K562 (cell line): Measurements from ENCODE around the gene USF2. TPM values are rescaled to one million over a fixed set of nuclear protein-coding genes. Genes with fewer than 3 reads are reported as not detected.
A peak's percentile ranks its signal among the peaks of the same experiment; 100 is the strongest.

Experiments used
- ATAC-seq: fragments of 200-7000 bp; cut with Tn5 transposase; 3 replicates; pipeline ENCODE4 v1.9.1; 2020; ENCODE audit warnings: moderate library complexity
- BruUV-seq: library from RNA; stranded (reverse); fragments of 400-500 nt; replicated peaks from 2 replicates; lab custom pipeline; 2021; lab: Mats Ljungman, UMichigan
- CTCF ChIA-PET: fragments of 300-600 bp; formaldehyde crosslinking; extraction: SDS; loops from one replicate; lab custom pipeline; 2021; ENCODE audit warnings: low intra/inter-chr PET ratio; lab: Yijun Ruan, JAX
- POLR2A ChIA-PET: fragments of 300-600, 350-650 bp; sonication (Branson Sonifier 250); formaldehyde crosslinking; extraction: SDS; loops from one replicate; lab custom pipeline; 2021; ENCODE audit warnings: antibody characterized with exemption, inconsistent platforms; lab: Yijun Ruan, JAX
- DNase-seq, 4 experiments: peaks; one replicate each; pipeline versions ENCODE4 v3.0.0 to v3.0.0-alpha.2; 2011 to 2018; ENCODE audit warnings: low spot score in 3 of 4, mixed read lengths in 3 of 4; ENCODE audit errors: extremely low read depth in 1 of 4
- FAIRE-seq: peaks from 2 replicates; lab custom pipeline; 2011; peaks lifted over from hg19 to GRCh38; lab: Jason Lieb, UNC
- H2AFZ ChIP-seq: 2 replicates; pipeline ENCODE4 v1.6.0; 2011; ENCODE audit warnings: low read depth, low read length, control low read depth, inconsistent platforms
- H3K27ac ChIP-seq: fragments of 200-600 bp; 3 replicates; pipeline ENCODE4 v1.8.0; 2011; ENCODE audit warnings: low read depth, mild to moderate bottlenecking, control low read depth, inconsistent platforms, low read length, moderate library complexity, mixed read lengths; ENCODE audit errors: extremely low read depth
- H3K27me3 ChIP-seq, 2 experiments: fragments of 300-600 bp in 1 of 2; 2 replicates in 1 of 2; 3 replicates in 1 of 2; pipeline versions ENCODE4 v1.6.0 to v1.8.0; 2011; ENCODE audit warnings: inconsistent platforms in 2 of 2, low read length in 2 of 2, mild to moderate bottlenecking in 1 of 2, mixed read lengths in 1 of 2, moderate library complexity in 1 of 2; ENCODE audit not compliant: control insufficient read depth in 2 of 2, insufficient read depth in 2 of 2
- H3K36me3 ChIP-seq: fragments of 300-600 bp; 3 replicates; pipeline ENCODE4 v1.8.0; 2011; ENCODE audit warnings: mild to moderate bottlenecking, low read length, inconsistent platforms; ENCODE audit not compliant: control insufficient read depth, insufficient read depth
- H3K4me1 ChIP-seq, 2 experiments: fragments of 200-600 bp in 1 of 2; replicated peaks in 1 of 2; 2 replicates in 1 of 2; 3 replicates in 1 of 2; pipeline versions ENCODE4 v1.5.1 to v1.8.0; 2011; ENCODE audit warnings: inconsistent platforms in 2 of 2, low read length in 2 of 2, mild to moderate bottlenecking in 1 of 2, mixed read lengths in 1 of 2, moderate library complexity in 1 of 2; ENCODE audit not compliant: control insufficient read depth in 2 of 2, insufficient read depth in 2 of 2
- H3K4me2 ChIP-seq: 2 replicates; pipeline ENCODE4 v1.6.1; 2011; ENCODE audit warnings: low read length, control low read depth, inconsistent platforms, mixed read lengths; ENCODE audit not compliant: insufficient read depth
- H3K4me3 ChIP-seq: fragments of 200-600 bp; sonication (generic), shearing (Covaris generic); 2 replicates; pipeline ENCODE4 v1.5.1; 2016; ENCODE audit warnings: control low read depth, inconsistent platforms
- H3K79me2 ChIP-seq: fragments of 200-600 bp; 3 replicates; pipeline ENCODE4 v1.8.0; 2011; ENCODE audit warnings: low read length, inconsistent platforms; ENCODE audit not compliant: control insufficient read depth, insufficient read depth
- H3K9ac ChIP-seq, 2 experiments: 2 replicates each; pipeline versions ENCODE4 v1.6.0 to v1.6.1; 2011; ENCODE audit warnings: low read depth in 2 of 2, low read length in 2 of 2, control low read depth in 1 of 2, inconsistent platforms in 1 of 2, mild to moderate bottlenecking in 1 of 2, mixed read lengths in 1 of 2; ENCODE audit not compliant: insufficient read depth in 1 of 2
- H3K9me1 ChIP-seq: one replicate; pipeline ENCODE4 v1.6.0; 2011; ENCODE audit warnings: inconsistent platforms, mild to moderate bottlenecking, low read length, moderate library complexity; ENCODE audit not compliant: control insufficient read depth, insufficient read depth
- H3K9me3 ChIP-seq: replicated peaks from 2 replicates; pipeline ENCODE4 v1.5.1; 2011; ENCODE audit warnings: low read depth, low read length, inconsistent platforms; ENCODE audit not compliant: control insufficient read depth, insufficient read depth
- H4K20me1 ChIP-seq: replicated peaks from 2 replicates; pipeline ENCODE4 v1.6.1; 2011; ENCODE audit warnings: low read length, inconsistent platforms, mixed read lengths; ENCODE audit not compliant: control insufficient read depth, insufficient read depth
- BRF1 ChIP-seq: IDR thresholded peaks from 3 replicates; pipeline ENCODE4 v1.6.1; 2011; ENCODE audit warnings: borderline replicate concordance, mild to moderate bottlenecking; ENCODE audit not compliant: insufficient read length; ENCODE audit errors: extremely low read depth
- CBX1 ChIP-seq: sonication (generic); IDR thresholded peaks from 2 replicates; pipeline ENCODE4 v1.6.1; 2016; ENCODE audit warnings: antibody characterized with exemption, low read depth, mild to moderate bottlenecking
- CTBP1 ChIP-seq: fragments of 450-650 bp; IDR thresholded peaks from 2 replicates; pipeline ENCODE4 v1.6.1; 2016; ENCODE audit warnings: borderline replicate concordance
- FOXJ2 ChIP-seq: fragments of 200-800 bp; sonication (Bioruptor generic); IDR thresholded peaks from 2 replicates; pipeline ENCODE4 v1.6.1; 2016; ENCODE audit warnings: missing genetic modification characterization, missing compliant biosample characterization
- MYBL2 ChIP-seq, 2 experiments: fragments of 450-650 bp in 1 of 2; sonication (generic) in 1 of 2; formaldehyde crosslinking in 1 of 2; IDR thresholded peaks; 2 replicates each; pipeline versions ENCODE4 v1.6.1 to v1.8.1; 2017 to 2022; ENCODE audit warnings: borderline replicate concordance in 1 of 2, inconsistent platforms in 1 of 2, low read depth in 1 of 2, mild to moderate bottlenecking in 1 of 2, missing genetic modification reagents in 1 of 2, moderate library complexity in 1 of 2
- RBFOX2 ChIP-seq: fragments of 200-400 bp; formaldehyde crosslinking; IDR thresholded peaks from 2 replicates; pipeline ENCODE4 v1.6.1; 2017; ENCODE audit warnings: low read depth, mild to moderate bottlenecking, low read length, moderate library complexity
- THAP12 ChIP-seq: fragments of 250-450 bp; sonication (Bioruptor Pico); IDR thresholded peaks from 2 replicates; pipeline ENCODE4 v1.9.0; 2021; ENCODE audit warnings: mild to moderate bottlenecking, inconsistent platforms
- THAP7 ChIP-seq: fragments of 250-450 bp; sonication (Bioruptor Pico); IDR thresholded peaks from 2 replicates; pipeline ENCODE4 v1.5.0; 2021
- THRAP3 ChIP-seq: fragments of 450-650 bp; IDR thresholded peaks from 2 replicates; pipeline ENCODE4 v1.6.1; 2016; ENCODE audit warnings: mild to moderate bottlenecking, inconsistent platforms, borderline replicate concordance
- YY1 ChIP-seq, 3 experiments: IDR thresholded peaks; 2 replicates each; pipeline ENCODE4 v1.6.1; 2011; ENCODE audit warnings: low read length in 2 of 3, mild to moderate bottlenecking in 2 of 3, moderate library complexity in 2 of 3, borderline replicate concordance in 1 of 3, control low read depth in 1 of 3, low read depth in 1 of 3; ENCODE audit not compliant: insufficient read depth in 3 of 3, insufficient replicate concordance in 2 of 3, control insufficient read depth in 1 of 3, insufficient read length in 1 of 3; ENCODE audit errors: extremely low read depth in 1 of 3
- ZBTB34 ChIP-seq: fragments of 250-450 bp; sonication (Bioruptor Pico); IDR thresholded peaks from 2 replicates; pipeline ENCODE4 v1.8.0; 2021; ENCODE audit warnings: mild to moderate bottlenecking, moderate library complexity
- ZNF12 ChIP-seq: sonication (generic); formaldehyde crosslinking; IDR thresholded peaks from 2 replicates; pipeline ENCODE4 v1.4.0; 2020; ENCODE audit warnings: mild to moderate bottlenecking, missing genetic modification reagents
- WGBS: fragments of 100-300 bp; shearing (Covaris generic); methylation state at CpG from one replicate; pipeline ENCODE4 v1.1.6; 2016; ENCODE audit warnings: low coverage, mixed read lengths; ENCODE audit not compliant: insufficient coverage; ENCODE audit errors: missing lambda C conversion rate; 5-methylcytosine and 5-hydroxymethylcytosine counted together
- in situ Hi-C: fragments of 300-500 bp; cut with MboI; formaldehyde crosslinking; loops from 4 replicates; pipeline ENCODE4 v1.15.0; 2018; ENCODE audit warnings: inconsistent platforms, mixed read lengths
- intact Hi-C: fragments of 100-400 bp; cut with micrococcal nuclease; formaldehyde crosslinking; loops from 2 replicates; pipeline ENCODE4 v1.14.2; 2022
- polyA plus RNA-seq, 8 experiments: library from polyadenylated mRNA; depleted of rRNA in 4 of 8; stranded (reverse) in 5 of 8; unstranded in 3 of 8; fragments of >200 nt; fragmentation: Nextera tagmentation in 2 of 8; fragmentation: Illumina TruSeq in 1 of 8; extraction: Ambion mirVana in 2 of 8; extraction: Trizol in 1 of 8; gene quantifications; 2 replicates each; pipeline versions ENCODE4 v1.2.1 to v1.2.3, GENCODE V29; 2011 to 2014; ENCODE audit warnings: inconsistent platforms in 1 of 8, missing spikeins in 1 of 8
- total RNA-seq, 7 experiments: library from RNA; depleted of rRNA in 6 of 7; stranded (reverse); fragments of >200 nt in 6 of 7; fragmentation: Illumina TruSeq in 2 of 7; extraction: Trizol in 2 of 7; gene quantifications; 2 replicates each; pipeline versions ENCODE4 v1.2.1 to v1.2.3, GENCODE V29; 2011 to 2021; ENCODE audit warnings: low replicate concordance in 1 of 7

Gene USF2
- total and polyA plus RNA-seq, 9 of the 15 experiments (the other 6 are each of a cell fraction or from before 2014, with no cell fraction given) = 0.27 to 93.7 (median 58.4) TPM

GRCh38 chr19:35299523-35300338 is 31.0 kb downstream of the USF2 start:
- H3K4me2 ChIP-seq = peak overlapping the region; percentile 72
- no peak for FAIRE-seq
- TF ChIP-seq FOXJ2 (no peak), THAP12 (CRISPR knock-in tag) (0 out of 2 replicates have a peak, but pooled peaks have one; percentile 41), CTBP1 (no peak), YY1 (IDR thresholded peaks at IDR 0.05; ENCODE audit: borderline replicate concordance in 1 of 3, control insufficient read depth in 1 of 3, extremely low read depth in 1 of 3, insufficient read depth in 3 of 3, insufficient read length in 1 of 3, insufficient replicate concordance in 2 of 3, low read depth in 1 of 3, low read length in 2 of 3) (peak in 1 of 3 experiments; percentile 15), BRF1 (no peak), THRAP3 (no peak), ZBTB34 (CRISPR knock-in tag) (no peak), CBX1 (no peak), ZNF12 (CRISPR knock-in tag) (no peak), THAP7 (CRISPR knock-in tag) (no peak), MYBL2 (IDR thresholded peaks at IDR 0.05; ENCODE audit: low read depth) (no peak), MYBL2 (CRISPR knock-in tag; IDR thresholded peaks at IDR 0.05; ENCODE audit: borderline replicate concordance) (no peak), RBFOX2 (peak; percentile 52)

More at GRCh38 chr19:35299523-35300338, 31.0 kb downstream of the USF2 start:
- DNase-seq = peak; percentile 86 to 99 (median 99)
- POLR2A ChIA-PET = interaction anchor here (1.0 to 2.1 kb wide), 2 partner anchors 8 to 21 kb away, joined by 3 to 7 read pairs; partner anchors contain the start of gene MAG
- peak overlapping the region; percentile 40 to 89; a peak in 3 of 4 replicates for H3K9ac ChIP-seq
- H3K27me3 ChIP-seq = no peaks in the 10 kb centered on the region; a peak in 1 of 5 replicates
- H3K9me3 ChIP-seq = no peaks in the 10 kb centered on the region
- ATAC-seq = peak; percentile 90
- WGBS = 5% methylated on average over 34 of the region's 55 CpGs
- peaks cover 6% of the 10 kb centered on the region for H3K9me1 ChIP-seq
- CTCF ChIA-PET = no interaction called here
- peak overlapping the region; percentile 90 for H2AFZ ChIP-seq
- peak overlapping the region; percentile 68 for H3K27ac ChIP-seq
- H3K4me1 ChIP-seq = peaks cover 50 to 66% of the 10 kb centered on the region in 2 experiments
- no TSS peak for BruUV-seq
- H3K4me3 ChIP-seq = peak overlapping the region; percentile 37
- intact Hi-C loops (no loop called here), in situ Hi-C loops (no loop called here)
- H3K79me2 ChIP-seq = no peaks in the 10 kb centered on the region
- no peaks in the 10 kb centered on the region for H4K20me1 ChIP-seq
- no peaks in the 10 kb centered on the region for H3K36me3 ChIP-seq
